Activated naive CD8-positive, alpha-beta T cell treated with anti-CD3 and anti-CD28 coated beads, Interleukin-2, amount 50 U/mL, for 16 hours (primary cell): ENCODE results near the gene NLRP14.

Source experiments
- DNase-seq: peaks from one replicate; pipeline ENCODE4 v3.0.0-alpha.2; 2020; ENCODE audit warnings: low read depth, low spot score

The NLRP14 gene, protein sequence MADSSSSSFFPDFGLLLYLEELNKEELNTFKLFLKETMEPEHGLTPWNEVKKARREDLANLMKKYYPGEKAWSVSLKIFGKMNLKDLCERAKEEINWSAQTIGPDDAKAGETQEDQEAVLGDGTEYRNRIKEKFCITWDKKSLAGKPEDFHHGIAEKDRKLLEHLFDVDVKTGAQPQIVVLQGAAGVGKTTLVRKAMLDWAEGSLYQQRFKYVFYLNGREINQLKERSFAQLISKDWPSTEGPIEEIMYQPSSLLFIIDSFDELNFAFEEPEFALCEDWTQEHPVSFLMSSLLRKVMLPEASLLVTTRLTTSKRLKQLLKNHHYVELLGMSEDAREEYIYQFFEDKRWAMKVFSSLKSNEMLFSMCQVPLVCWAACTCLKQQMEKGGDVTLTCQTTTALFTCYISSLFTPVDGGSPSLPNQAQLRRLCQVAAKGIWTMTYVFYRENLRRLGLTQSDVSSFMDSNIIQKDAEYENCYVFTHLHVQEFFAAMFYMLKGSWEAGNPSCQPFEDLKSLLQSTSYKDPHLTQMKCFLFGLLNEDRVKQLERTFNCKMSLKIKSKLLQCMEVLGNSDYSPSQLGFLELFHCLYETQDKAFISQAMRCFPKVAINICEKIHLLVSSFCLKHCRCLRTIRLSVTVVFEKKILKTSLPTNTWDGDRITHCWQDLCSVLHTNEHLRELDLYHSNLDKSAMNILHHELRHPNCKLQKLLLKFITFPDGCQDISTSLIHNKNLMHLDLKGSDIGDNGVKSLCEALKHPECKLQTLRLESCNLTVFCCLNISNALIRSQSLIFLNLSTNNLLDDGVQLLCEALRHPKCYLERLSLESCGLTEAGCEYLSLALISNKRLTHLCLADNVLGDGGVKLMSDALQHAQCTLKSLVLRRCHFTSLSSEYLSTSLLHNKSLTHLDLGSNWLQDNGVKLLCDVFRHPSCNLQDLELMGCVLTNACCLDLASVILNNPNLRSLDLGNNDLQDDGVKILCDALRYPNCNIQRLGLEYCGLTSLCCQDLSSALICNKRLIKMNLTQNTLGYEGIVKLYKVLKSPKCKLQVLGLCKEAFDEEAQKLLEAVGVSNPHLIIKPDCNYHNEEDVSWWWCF

DNA sequence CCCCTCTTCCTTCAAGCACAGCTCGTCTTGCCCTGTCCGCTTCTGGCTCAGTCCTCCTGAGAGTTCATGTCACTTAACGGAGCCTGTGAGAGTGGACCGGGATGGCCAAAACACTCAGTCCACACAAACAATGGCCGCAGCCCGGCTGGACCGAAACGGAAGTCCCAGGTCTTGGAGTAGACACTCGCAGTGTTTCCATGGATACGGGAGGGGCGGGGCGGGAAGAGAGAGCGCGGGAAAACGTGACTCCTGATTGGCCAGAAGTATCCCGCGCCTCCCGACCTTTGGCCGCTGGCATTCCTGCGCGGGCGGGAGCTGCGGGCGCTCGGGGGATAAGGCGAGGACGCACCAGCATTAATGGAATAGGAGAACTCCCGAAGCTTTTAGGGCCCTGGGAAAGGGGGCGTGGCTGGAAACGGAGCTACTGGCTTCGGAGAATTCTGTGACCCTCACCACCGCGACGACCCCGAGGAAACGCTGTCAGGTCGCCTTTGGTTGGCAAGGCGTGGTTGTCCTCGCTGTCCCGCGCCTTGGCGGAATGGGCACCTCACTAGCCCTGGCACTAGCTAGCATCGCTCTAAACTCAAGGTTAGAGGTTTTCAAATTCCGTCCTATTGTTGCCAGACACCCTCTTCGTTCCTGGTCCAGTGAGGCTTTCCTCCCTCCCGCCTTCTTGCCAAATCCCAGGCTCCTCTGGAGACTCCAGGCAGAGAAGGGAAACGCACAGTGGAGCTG is at the start of gene NLRP14, which contains the start of gene ZNF214:
TSS of gene NLRP14 (plus strand) at position 297 of the 735 bp plus-strand sequence. CDS start 18,108 bp downstream, outside the sequence.
TSS of gene ZNF214 (minus strand) at position 164 of the 735 bp plus-strand sequence. CDS start 17,511 bp downstream, outside the sequence.
- DNase-seq = no peak

DNA sequence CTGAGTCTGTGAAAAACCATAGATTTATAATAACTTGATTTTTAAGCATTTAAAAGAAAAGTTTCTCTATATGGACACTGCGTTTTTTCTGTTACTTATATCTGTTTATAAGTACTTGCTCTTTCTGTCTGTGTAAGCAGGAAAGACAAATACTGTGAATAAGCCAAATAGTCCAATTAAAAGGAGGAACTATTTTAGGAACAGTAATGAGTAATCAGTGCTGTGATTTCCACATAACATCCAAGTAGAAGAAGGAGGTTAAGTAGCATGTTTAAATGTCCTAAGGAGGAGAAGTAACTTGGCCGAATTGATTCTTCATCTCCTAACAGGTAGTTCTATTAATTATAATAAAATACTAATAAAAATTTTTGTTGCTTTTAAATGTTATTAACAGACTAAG is 40.9 kb upstream of the NLRP14 start:
- no peak for DNase-seq

DNA sequence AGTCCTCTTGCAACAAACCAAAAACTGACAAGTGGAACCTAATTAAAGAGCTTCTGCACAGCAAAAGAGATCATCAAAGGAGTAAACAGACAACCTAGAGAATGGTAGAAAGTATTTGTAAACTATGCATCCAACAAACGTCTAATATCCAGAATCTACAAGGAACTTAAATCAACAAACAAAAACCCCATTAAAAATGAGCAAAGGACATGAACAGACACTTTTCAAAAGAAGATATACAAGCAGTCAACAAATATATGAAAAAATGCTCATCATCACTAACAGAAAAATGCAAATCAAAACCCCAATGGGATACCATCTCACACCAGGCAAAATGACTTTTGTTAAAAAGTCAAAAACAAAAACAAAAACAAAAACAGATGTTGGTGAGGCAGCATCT is 33.8 kb upstream of the NLRP14 start:
- no peak for DNase-seq

DNA sequence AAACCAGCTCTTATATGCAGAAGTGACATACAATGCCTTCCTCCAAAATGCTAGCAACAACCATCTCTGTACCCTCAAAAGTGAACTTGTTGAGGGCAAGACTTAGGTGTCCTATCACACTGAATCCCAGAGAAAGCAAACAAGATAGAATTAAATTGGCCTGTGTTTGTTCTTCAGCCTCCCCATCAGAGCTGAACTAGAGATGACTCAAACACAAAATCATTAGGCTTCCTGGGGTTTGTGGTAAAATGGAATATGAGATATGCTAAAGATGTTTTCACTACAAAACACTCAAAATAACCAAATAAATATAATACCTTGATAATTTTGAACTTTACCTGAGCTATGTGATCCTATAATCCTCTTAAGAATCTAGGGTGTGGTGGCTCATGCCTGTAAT is 31.8 kb upstream of the NLRP14 start:
- no peak for DNase-seq

- DNase-seq = no peak
These were observed 29.1 kb upstream of the NLRP14 start for GRCh38 chr11:6991227-6991626.

DNA sequence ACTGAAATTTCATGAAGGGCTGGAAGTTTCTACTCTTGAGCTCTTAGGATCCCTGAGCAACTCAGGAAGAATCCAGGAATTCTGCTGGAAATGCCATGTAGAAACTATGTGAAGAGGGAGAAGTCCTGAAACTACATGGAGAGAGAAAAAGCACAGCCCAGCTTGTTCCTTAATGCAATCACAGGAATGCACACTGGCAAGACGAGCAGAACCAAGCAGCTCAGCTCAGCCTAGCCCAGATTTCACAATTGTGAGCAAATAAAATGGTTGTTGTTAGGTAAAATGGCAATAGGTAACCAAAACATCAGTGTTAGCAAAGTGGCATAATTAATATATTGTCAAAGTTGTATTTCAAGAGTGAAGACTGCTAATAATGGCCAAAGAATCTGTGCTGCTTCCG is 28.3 kb upstream of the NLRP14 start:
- DNase-seq = no peak

- DNase-seq = no peak
These were observed 27.5 kb upstream of the NLRP14 start for GRCh38 chr11:6992457-6993417.

GRCh38 chr11:6995703-6996102 is 24.6 kb upstream of the NLRP14 start:
- DNase-seq = no peak

DNA sequence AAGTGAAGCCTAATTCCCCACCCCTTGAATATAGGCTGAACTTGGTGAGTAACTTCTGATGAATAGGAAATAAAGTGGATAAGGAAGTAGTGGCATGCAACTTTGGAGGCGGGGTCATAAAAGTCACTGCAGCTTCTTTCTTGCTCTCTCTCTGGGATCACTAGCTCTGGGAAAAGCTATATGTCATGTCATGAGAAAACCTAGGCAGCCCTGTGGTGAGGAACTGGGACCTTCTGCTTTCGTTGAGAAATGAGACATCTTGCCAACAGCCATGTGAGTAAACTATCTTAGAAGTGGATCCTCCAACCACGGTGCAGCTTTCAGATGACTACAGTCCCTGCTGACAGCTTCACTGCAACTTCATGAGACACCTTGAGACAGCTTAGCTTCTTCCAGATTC is 15.8 kb upstream of the NLRP14 start:
- DNase-seq = no peak

DNA sequence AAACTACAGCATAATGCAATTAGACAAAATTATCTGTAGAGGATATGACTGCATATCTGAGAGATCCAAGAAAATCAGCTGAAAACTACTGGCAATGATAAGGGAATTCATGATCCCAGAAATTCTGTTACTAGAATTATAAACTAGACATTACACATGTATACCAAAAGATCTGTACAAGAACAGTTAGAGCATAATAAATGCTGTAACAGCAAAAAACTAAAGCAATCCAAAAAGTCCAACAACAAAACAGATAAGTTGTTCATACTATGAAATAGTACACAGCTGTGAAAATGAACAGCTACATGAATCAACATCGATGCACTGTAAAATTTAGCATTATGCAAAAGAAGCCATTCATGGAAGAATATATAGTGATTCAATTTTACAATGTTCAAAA is 6.2 kb upstream of the NLRP14 start:
- DNase-seq = no peak

DNA sequence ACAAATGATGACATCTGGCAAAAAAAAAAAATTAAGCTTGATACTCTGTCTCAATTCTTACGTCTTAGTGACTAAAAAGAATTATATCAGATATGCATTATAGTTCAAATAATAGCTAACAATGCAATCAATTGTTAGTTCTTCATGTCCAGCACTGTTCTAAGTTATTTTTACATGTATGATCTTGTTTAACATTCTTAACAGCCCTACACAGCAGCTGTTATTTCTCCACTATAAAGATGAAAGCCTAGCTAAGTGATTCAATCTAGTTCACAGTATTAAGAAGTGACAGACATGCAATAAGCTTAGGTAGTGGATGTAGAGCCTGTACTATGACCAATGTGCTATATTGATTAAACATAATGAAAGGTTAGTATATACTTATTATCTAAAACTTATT is 4.3 kb upstream of the NLRP14 start:
- no peak for DNase-seq

- DNase-seq = no peak
These were observed 638 bp upstream of the NLRP14 start for GRCh38 chr11:7019500-7020182.

GRCh38 chr11:7021318-7021717 is 1.0 kb downstream of the NLRP14 start:
- DNase-seq = no peak

- DNase-seq = no peak
These were observed 7.9 kb downstream of the NLRP14 start for GRCh38 chr11:7028141-7028540.

DNA sequence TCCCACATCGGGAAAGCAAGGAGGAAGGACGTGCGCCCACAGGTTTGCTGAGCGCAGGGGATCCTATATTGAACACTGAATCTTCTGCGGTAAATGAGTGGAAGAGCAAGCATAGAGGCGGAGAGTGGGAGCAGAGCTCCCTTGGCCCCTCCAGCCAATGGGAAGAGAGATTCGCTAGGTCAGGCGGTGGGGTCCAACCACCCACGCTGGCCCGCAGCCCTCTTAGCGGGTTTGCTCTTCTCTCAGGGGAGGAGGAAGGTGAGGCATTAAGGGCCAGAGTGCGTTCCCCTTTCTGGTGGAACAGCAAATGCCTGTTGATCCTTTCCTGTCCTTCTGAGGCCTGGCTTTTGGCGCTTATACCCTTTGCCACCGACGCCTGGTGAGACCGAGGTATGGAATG is 10.6 kb downstream of the NLRP14 start:
- no peak for DNase-seq

- no peak for DNase-seq
These were observed 11.2 kb downstream of the NLRP14 start for GRCh38 chr11:7031471-7031871.

DNA sequence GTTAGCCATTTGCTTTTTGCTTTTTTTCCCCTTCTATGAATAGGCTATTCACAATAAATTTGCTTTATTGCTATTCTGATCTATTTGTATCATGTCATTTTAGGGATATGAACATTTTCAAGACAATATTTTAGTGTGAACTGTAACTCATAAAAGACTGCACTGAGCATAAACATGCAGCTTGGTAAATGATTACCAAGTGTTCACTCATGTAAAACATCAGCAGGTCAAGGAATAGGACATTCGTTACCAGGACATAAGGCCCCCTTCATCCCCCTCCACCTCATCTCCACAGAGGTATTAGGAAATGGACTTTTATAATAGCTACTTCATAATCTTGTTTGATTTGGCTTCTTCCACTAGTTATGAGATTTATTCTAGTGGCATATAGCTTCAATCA is 12.4 kb downstream of the NLRP14 start:
- no peak for DNase-seq

DNA sequence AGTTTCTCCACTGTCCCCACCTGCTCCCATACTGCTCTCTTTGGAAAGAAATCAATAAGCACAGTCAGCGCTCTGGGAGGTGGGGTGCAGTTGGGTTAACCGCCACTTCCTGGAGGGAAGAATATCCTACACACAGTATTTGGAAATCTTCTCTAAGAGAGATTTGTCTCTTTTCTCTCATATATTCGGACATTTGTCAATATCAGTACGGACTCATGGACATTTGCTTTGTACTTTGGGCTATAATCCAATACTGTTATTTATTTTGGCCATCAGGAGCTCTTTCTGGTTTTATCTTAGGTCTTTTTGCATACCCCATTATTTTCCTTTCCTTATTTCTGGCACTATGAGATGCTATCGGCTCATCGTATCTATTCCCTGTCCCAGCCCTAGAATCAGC is 13.7 kb downstream of the NLRP14 start:
- no peak for DNase-seq

DNA sequence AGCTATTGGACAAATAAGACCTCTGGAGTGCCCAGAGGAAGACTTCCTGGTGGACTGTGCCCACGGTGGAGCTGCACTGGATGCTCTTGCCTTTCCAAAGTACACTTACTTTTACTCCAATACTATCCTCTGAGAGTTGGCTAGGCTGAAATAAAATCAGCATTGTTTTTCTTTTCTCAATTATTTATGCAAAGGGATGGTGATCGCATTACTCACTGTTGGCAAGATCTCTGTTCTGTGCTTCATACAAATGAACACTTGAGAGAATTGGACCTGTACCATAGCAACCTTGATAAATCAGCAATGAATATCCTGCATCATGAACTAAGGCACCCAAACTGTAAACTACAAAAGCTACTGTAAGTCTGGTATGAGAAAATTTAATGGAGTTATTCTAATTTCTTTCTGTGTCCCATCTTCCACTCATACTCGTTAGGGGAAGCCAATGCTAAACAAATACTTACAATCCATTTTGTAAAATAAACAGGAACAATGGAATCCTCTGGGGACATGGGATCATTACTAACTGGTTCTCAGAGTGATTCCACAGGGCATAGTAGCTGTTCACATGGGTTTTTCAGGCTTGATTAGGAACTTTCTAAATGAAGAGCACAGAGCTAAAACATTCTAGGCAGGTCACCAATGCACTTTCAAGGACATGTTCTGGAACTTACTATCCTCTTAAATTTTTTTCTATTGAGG is 26.3 kb downstream of the NLRP14 start:
- no peak for DNase-seq
